Parathyroid adenoma (tissue), 2 donors: ENCODE measurements around the gene EPHA4.

ENCODE experiments used
- H2AFZ ChIP-seq: fragments of 300-600 bp; sonication (generic); one replicate; pipeline ENCODE4 v1.7.0; 2017; ENCODE audit warnings: antibody characterized with exemption, mild to moderate bottlenecking
- H3K27ac ChIP-seq: fragments of 300-600 bp; sonication (generic); one replicate; pipeline ENCODE4 v1.7.0; 2017
- H3K27me3 ChIP-seq: fragments of 300-600 bp; sonication (generic); one replicate; pipeline ENCODE4 v1.7.0; 2017; ENCODE audit warnings: low read length; ENCODE audit not compliant: control insufficient read depth, insufficient read depth
- H3K36me3 ChIP-seq: fragments of 300-600 bp; sonication (generic); one replicate; pipeline ENCODE4 v1.7.0; 2017; ENCODE audit warnings: low read length; ENCODE audit not compliant: control insufficient read depth, insufficient read depth
- H3K4me1 ChIP-seq: fragments of 300-600 bp; sonication (generic); one replicate; pipeline ENCODE4 v1.7.0; 2017; ENCODE audit warnings: control low read depth
- H3K4me2 ChIP-seq: fragments of 300-600 bp; sonication (generic); one replicate; pipeline ENCODE4 v1.7.0; 2017; ENCODE audit warnings: low read length
- H3K4me3 ChIP-seq: fragments of 300-600 bp; sonication (generic); one replicate; pipeline ENCODE4 v1.7.0; 2017; ENCODE audit warnings: low read depth, low read length
- H3K79me2 ChIP-seq: fragments of 300-600 bp; sonication (generic); one replicate; pipeline ENCODE4 v1.7.0; 2017; ENCODE audit warnings: control low read depth
- H3K9ac ChIP-seq: fragments of 300-600 bp; sonication (generic); one replicate; pipeline ENCODE4 v1.7.0; 2017; ENCODE audit warnings: mild to moderate bottlenecking
- H3K9me3 ChIP-seq: fragments of 300-600 bp; sonication (generic); one replicate; pipeline ENCODE4 v1.7.0; 2017; ENCODE audit warnings: low read length; ENCODE audit not compliant: control insufficient read depth
- TF ChIP-seq, protein P1 (sequence below): fragments of 300-600 bp; sonication (generic); IDR thresholded peaks from one replicate; pipeline ENCODE4 v1.7.0; 2017; ENCODE audit warnings: antibody characterized with exemption, mild to moderate bottlenecking
- donor health status: primary hyperparathyroidism.

The EPHA4 gene

GRCh38 chr2:221377597-221377996 lies 194.5 kb downstream of the EPHA4 start:
- Histone ChIP-seq H3K4me3 (no peak overlapping the region), H2AFZ (no peak overlapping the region), H3K4me2 (no peak overlapping the region), H3K9me3 (no peaks in the 10 kb centered on the region), H3K27me3 (no peaks in the 10 kb centered on the region), H3K79me2 (no peaks in the 10 kb centered on the region), H3K9ac (no peak overlapping the region), H3K4me1 (no peaks in the 10 kb centered on the region), H3K36me3 (no peaks in the 10 kb centered on the region), H3K27ac (no peak overlapping the region)
- TF ChIP-seq, protein P1, sequence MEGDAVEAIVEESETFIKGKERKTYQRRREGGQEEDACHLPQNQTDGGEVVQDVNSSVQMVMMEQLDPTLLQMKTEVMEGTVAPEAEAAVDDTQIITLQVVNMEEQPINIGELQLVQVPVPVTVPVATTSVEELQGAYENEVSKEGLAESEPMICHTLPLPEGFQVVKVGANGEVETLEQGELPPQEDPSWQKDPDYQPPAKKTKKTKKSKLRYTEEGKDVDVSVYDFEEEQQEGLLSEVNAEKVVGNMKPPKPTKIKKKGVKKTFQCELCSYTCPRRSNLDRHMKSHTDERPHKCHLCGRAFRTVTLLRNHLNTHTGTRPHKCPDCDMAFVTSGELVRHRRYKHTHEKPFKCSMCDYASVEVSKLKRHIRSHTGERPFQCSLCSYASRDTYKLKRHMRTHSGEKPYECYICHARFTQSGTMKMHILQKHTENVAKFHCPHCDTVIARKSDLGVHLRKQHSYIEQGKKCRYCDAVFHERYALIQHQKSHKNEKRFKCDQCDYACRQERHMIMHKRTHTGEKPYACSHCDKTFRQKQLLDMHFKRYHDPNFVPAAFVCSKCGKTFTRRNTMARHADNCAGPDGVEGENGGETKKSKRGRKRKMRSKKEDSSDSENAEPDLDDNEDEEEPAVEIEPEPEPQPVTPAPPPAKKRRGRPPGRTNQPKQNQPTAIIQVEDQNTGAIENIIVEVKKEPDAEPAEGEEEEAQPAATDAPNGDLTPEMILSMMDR, result no peak

GRCh38 chr2:221377066-221377465 lies 195.0 kb downstream of the EPHA4 start:
- H3K9ac ChIP-seq, result no peak overlapping the region
- no peak overlapping the region for H2AFZ ChIP-seq
- H3K4me2 ChIP-seq, result no peak overlapping the region
- no peaks in the 10 kb centered on the region for H3K4me1 ChIP-seq
- H3K36me3 ChIP-seq, result no peaks in the 10 kb centered on the region
- H3K27me3 ChIP-seq, result no peaks in the 10 kb centered on the region
- no peaks in the 10 kb centered on the region for H3K9me3 ChIP-seq
- TF ChIP-seq, protein P1, result no peak
- no peaks in the 10 kb centered on the region for H3K79me2 ChIP-seq
- no peak overlapping the region for H3K4me3 ChIP-seq
- no peak overlapping the region for H3K27ac ChIP-seq

- no peak overlapping the region for H3K27ac ChIP-seq
- H3K79me2 ChIP-seq, result no peaks in the 10 kb centered on the region
- H3K36me3 ChIP-seq, result no peaks in the 10 kb centered on the region
- no peaks in the 10 kb centered on the region for H3K9me3 ChIP-seq
- H2AFZ ChIP-seq, result no peak overlapping the region
- no peak overlapping the region for H3K4me2 ChIP-seq
- H3K27me3 ChIP-seq, result no peaks in the 10 kb centered on the region
- no peak overlapping the region for H3K9ac ChIP-seq
- no peak overlapping the region for H3K4me3 ChIP-seq
- H3K4me1 ChIP-seq, result no peaks in the 10 kb centered on the region
- TF ChIP-seq, protein P1, result no peak
These were observed 197.9 kb downstream of the EPHA4 start for GRCh38 chr2:221374234-221374633.

DNA sequence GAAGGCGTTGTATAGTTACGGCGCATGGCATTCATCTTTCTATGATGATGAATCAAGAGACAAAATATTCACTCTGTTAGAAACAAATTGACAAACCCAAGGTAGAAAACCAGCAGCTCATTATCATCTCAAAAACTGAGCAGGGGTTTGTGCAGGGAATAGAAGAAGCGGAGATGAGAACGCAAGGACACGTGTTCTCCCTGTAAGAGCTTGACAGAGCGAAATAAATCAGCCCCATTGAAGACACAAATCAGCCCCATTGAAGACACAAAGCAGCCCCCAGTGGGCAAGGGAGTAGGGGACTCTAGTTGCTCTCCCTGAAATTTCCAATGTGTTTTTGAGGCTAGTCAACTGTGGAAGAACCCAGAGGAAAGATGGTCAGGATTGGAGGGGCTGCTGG lies 199.2 kb downstream of the EPHA4 start:
- no peak overlapping the region for H3K27ac ChIP-seq
- no peak overlapping the region for H3K9ac ChIP-seq
- H3K79me2 ChIP-seq, result no peaks in the 10 kb centered on the region
- TF ChIP-seq, protein P1, result no peak
- H2AFZ ChIP-seq, result no peak overlapping the region
- no peaks in the 10 kb centered on the region for H3K27me3 ChIP-seq
- H3K4me3 ChIP-seq, result no peak overlapping the region
- no peaks in the 10 kb centered on the region for H3K4me1 ChIP-seq
- no peaks in the 10 kb centered on the region for H3K36me3 ChIP-seq
- no peaks in the 10 kb centered on the region for H3K9me3 ChIP-seq
- H3K4me2 ChIP-seq, result no peak overlapping the region

GRCh38 chr2:221372159-221372884 lies 199.8 kb downstream of the EPHA4 start:
- H2AFZ ChIP-seq, result no peak overlapping the region
- no peaks in the 10 kb centered on the region for H3K36me3 ChIP-seq
- H3K27me3 ChIP-seq, result no peaks in the 10 kb centered on the region
- no peaks in the 10 kb centered on the region for H3K79me2 ChIP-seq
- no peak overlapping the region for H3K9ac ChIP-seq
- no peak overlapping the region for H3K4me2 ChIP-seq
- H3K9me3 ChIP-seq, result no peaks in the 10 kb centered on the region
- no peak overlapping the region for H3K4me3 ChIP-seq
- TF ChIP-seq, protein P1, result no peak
- H3K27ac ChIP-seq, result no peak overlapping the region
- no peaks in the 10 kb centered on the region for H3K4me1 ChIP-seq
